Mucosa of stomach (tissue), 1 donor: Measurements from ENCODE around the gene PPP1CC.
"Not testable (repeated sequence)": the region's sequence is repeated elsewhere in the genome, so short reads cannot be mapped to it uniquely, and the experiment has no call there.

ENCODE experiments used
- H3K27me3 ChIP-seq: one replicate; pipeline ENCODE4 v1.7.0; 2013; ENCODE audit warnings: mild to moderate bottlenecking, low read length; ENCODE audit not compliant: control insufficient read depth, insufficient read depth
- H3K36me3 ChIP-seq: one replicate; pipeline ENCODE4 v1.7.0; 2013; ENCODE audit warnings: low read length; ENCODE audit not compliant: control insufficient read depth, insufficient read depth
- H3K4me1 ChIP-seq: one replicate; pipeline ENCODE4 v1.7.0; 2013; ENCODE audit warnings: mild to moderate bottlenecking, low read length; ENCODE audit not compliant: control insufficient read depth, insufficient read depth
- H3K4me3 ChIP-seq: one replicate; pipeline ENCODE4 v1.7.0; 2013; ENCODE audit warnings: low read length
- H3K9ac ChIP-seq: one replicate; pipeline ENCODE4 v1.7.0; 2013; ENCODE audit warnings: mild to moderate bottlenecking, low read length, moderate library complexity
- H3K9me3 ChIP-seq: one replicate; pipeline ENCODE4 v1.7.0; 2013; ENCODE audit warnings: mild to moderate bottlenecking, low read length, moderate library complexity; ENCODE audit not compliant: control insufficient read depth
- donor health status: Pancreatic carcinoma.

The PPP1CC gene

DNA sequence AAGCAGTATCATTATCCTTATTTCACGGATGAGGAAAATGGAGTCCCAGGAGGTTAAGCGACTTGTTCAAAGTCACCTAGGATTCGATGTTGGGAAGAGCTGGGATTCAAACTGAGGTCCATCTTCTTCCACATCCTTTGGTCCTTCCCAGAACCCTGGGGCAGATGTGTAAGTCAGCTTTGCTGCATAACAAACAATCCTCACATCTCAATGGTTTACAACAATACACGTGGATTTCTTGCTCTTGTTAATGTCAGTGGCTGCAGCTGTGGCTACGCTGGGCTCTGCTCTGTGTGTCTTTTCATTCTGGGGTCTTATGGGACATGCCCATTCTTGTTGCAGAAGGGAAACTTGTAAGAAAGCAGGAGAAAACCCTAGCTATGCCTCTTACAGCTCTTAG, 26.3 kb upstream of the PPP1CC start:
- Histone ChIP-seq H3K36me3 (no peaks in the 10 kb centered on the region), H3K4me3 (no peak overlapping the region), H3K9me3 (no peaks in the 10 kb centered on the region), H3K9ac (no peak overlapping the region), H3K27me3 (no peaks in the 10 kb centered on the region), H3K4me1 (no peaks in the 10 kb centered on the region)

DNA sequence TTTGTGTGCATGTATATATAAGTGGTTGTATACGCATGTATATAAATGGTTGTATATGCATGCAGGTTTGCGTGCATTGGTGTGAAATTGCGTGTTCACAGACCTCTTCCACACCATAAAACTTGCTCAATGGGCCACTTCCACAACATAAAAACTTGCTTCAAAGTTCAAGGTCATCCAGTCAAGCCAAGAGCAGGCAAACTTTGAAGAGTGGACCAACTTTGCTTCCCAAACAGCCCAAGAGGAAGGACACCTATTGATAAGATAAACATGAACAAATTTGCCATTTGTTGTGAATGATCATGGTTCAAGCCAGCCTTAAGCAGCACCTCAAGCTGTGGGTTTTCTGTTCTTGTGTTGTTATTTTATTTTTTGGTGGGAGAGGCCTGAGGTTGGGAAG, 25.2 kb upstream of the PPP1CC start:
- no peak overlapping the region for H3K9ac ChIP-seq
- no peak overlapping the region for H3K4me3 ChIP-seq
- H3K9me3 ChIP-seq, result no peaks in the 10 kb centered on the region

DNA sequence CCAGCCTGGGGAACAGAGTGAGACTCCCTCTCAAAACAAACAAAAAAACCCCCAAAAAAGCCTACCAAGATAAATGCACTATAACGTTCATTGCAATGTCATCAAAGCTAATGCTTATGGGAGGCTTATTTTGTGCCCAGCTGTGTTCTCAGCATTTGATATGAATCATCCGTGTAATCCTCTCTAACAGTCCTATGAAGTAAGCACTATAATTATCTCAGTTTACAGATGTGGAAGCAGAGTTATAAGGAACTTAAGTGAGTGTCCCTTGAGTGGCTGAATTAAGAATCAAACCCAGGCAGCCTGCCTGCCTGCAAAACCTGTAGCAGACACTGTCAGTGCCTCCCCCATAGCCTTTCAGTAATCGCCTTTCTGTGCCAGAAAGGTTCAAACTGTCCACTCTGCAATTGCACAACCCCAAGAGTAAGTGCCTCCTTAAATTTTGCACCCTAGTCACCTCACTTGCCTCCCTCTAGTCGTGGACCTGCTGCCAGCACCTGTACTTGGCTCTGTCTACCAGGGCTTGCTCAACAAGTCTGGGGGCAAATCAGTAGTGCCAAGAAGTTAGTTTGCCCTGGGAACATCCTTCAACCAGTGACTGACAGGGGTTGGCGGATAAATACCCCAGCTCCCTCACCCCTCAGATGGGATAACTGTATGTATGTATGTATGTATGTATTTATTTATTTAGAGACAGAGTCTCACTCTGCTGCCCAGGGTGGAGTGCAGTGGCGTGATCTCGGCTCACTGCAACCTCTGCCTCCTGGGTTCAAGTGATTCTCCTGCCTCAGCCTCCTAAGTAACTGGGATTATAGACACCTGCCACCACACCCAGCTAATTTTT, 23.8 kb upstream of the PPP1CC start:
- no peak overlapping the region for H3K4me3 ChIP-seq
- H3K9ac ChIP-seq, result no peak overlapping the region

More for the DNA sequence above, 25.2 kb upstream of the PPP1CC start:
- no peaks in the 10 kb centered on the region for H3K36me3 ChIP-seq
- no peaks in the 10 kb centered on the region for H3K27me3 ChIP-seq
- no peaks in the 10 kb centered on the region for H3K4me1 ChIP-seq

DNA sequence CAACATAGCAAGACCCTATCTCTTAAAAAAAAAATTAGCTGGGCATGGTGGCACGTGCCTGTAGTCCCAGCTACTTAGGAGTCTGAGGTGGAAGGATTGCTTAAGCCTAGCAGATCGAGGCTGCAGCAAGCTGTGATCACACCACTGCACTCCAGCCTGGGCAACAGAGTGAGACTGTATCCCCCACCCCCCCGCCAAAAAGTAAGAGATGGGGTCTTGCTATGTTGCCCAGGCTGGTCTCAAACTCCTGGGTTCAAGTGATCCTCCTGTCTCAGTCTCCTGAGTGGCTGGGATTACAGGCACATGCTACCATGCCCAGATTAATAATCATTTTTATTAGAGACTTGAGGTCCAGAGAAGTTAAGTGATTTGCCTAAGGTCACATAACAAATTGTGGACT, 22.9 kb upstream of the PPP1CC start:
- H3K36me3 ChIP-seq, H3K9me3 ChIP-seq, H3K27me3 ChIP-seq, H3K9ac ChIP-seq, H3K4me1 ChIP-seq, H3K4me3 ChIP-seq: not testable (repeated sequence)

More for the DNA sequence above, 23.8 kb upstream of the PPP1CC start:
- Histone ChIP-seq H3K36me3 (no peaks in the 10 kb centered on the region), H3K4me1 (no peaks in the 10 kb centered on the region), H3K27me3 (no peaks in the 10 kb centered on the region), H3K9me3 (no peaks in the 10 kb centered on the region)

DNA sequence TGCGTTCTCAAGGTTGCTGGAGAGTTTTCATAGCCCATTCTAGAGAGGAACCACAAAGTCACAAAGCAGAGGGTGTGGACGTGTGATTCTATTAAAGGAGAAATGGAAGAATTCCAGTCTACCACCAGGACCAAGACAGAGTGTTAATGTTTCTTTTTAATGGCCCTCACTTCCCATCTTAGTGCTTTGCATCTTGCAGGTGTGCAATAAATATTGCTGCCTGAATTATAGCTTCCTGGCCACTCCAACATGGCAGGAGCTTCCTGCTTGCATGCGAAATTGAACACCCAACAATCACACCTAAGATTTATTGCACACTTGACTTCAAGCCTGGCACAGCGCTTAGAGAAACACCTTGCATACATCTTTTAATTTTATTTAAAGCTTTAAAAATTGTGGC, 22.4 kb upstream of the PPP1CC start:
- H3K9me3 ChIP-seq, result no peaks in the 10 kb centered on the region
- H3K36me3 ChIP-seq, result no peaks in the 10 kb centered on the region
- no peaks in the 10 kb centered on the region for H3K27me3 ChIP-seq
- no peak overlapping the region for H3K4me3 ChIP-seq
- no peak overlapping the region for H3K9ac ChIP-seq
- no peaks in the 10 kb centered on the region for H3K4me1 ChIP-seq

DNA sequence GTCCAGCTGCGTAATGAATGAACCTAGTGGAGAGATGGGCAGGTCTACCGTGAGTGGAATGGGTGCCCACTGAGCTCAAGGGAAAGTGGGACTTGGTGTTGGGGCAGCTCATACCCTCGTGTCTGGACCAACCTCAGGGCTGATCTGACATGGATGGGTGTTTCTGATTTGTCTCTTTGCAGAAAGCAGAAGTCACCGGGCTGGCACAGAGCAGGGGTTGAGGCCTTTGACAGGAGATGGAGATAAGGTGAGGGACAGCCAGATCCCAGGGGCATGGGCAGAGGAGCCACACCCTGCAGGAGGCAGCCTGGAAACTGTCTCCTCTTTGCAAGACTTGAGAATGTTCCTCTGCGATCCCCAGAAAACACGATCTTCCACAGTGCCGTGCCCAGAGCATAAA, 20.9 kb upstream of the PPP1CC start:
- Histone ChIP-seq H3K4me3 (no peak overlapping the region), H3K36me3 (no peaks in the 10 kb centered on the region), H3K9me3 (no peaks in the 10 kb centered on the region), H3K9ac (no peak overlapping the region), H3K4me1 (no peaks in the 10 kb centered on the region), H3K27me3 (no peaks in the 10 kb centered on the region)

DNA sequence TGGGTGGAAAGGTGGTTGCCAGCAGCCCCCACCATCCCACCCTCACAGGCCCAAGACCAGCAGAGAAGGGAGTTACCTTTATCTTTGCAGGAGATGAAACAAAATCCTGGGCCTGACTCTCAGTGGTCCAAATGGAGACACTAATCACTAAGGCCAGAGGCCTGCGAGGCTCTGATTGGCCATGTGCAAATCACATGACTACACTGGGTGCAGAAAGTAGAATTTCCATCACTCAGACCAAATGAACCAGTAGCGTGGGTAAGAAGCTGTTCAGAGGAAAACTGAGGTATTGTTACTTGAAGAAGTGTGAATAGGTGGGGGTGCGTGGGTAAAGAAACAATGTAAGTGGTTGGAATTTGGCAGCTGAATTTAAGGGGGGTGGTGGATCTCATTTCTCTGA, 20.2 kb upstream of the PPP1CC start:
- no peaks in the 10 kb centered on the region for H3K27me3 ChIP-seq
- H3K9me3 ChIP-seq, result no peaks in the 10 kb centered on the region
- H3K36me3 ChIP-seq, result no peaks in the 10 kb centered on the region
- H3K4me1 ChIP-seq, result no peaks in the 10 kb centered on the region
- H3K4me3 ChIP-seq, result no peak overlapping the region
- no peak overlapping the region for H3K9ac ChIP-seq

DNA sequence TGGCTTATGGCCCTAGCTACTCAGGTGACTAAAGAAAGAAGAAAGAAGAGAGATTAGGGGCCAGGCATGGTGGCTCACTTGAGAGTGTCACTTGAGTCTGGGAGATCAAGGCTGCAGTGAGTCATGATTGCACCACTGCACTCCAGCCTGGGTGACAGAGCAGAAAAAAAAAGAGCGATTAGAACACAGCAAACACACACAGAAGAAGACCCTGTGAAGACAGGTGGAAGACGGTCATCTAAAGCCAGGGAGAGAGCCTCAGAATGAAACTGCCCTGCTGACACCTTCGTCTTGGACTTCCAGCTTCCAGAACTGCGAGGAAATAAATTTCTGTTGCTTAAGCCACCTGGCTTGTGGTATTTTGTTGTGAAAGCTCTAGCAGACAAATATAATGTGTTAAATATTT, 17.5 kb upstream of the PPP1CC start:
- Histone ChIP-seq H3K9me3 (no peaks in the 10 kb centered on the region), H3K9ac (no peak overlapping the region), H3K36me3 (no peaks in the 10 kb centered on the region), H3K4me1 (no peaks in the 10 kb centered on the region), H3K27me3 (no peaks in the 10 kb centered on the region), H3K4me3 (no peak overlapping the region)

DNA sequence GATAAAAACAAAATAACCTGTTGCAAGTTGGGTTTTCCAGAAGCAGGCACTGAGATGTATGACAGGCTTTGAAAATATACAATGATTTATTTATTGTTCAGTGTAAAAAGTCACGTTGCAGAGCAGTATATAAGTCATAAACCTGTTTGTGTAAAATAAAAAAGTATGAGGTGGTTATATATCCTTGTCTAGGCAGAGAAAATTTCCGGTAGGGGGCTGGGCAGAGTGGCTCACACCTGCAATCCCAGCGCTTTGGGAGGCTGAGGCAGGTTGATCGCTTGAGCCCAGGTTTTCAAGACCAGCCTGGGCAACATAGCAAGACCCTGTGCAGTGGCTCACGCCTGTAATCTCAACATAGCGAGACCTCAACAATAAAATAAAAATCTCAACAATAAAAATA, 16.2 kb upstream of the PPP1CC start:
- H3K4me3 ChIP-seq, result no peak overlapping the region
- H3K36me3 ChIP-seq, result no peaks in the 10 kb centered on the region

DNA sequence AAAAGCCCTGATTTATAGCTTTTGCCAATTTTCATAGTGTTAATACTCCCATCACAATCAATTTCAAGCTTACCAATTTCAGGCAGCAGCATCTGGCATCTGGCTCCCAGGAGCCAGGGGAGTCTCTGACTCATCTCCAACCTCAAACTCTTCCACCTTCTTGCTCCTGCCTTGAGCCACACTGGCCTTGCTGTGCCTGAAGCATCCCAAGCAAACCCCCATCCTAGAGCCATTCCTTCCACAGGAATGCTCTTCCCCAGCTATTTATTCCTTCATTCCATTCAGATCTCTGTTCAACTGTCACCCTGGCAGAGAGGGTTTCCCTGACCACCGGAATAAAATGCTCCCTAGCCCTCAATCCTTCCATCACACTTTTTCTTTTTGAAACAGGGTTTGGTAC, 13.9 kb upstream of the PPP1CC start:
- Histone ChIP-seq H3K36me3 (no peaks in the 10 kb centered on the region), H3K27me3 (no peaks in the 10 kb centered on the region)

More for the DNA sequence above, 16.2 kb upstream of the PPP1CC start:
- Histone ChIP-seq H3K4me1 (no peaks in the 10 kb centered on the region), H3K9ac (no peak overlapping the region), H3K27me3 (no peaks in the 10 kb centered on the region), H3K9me3 (no peaks in the 10 kb centered on the region)

DNA sequence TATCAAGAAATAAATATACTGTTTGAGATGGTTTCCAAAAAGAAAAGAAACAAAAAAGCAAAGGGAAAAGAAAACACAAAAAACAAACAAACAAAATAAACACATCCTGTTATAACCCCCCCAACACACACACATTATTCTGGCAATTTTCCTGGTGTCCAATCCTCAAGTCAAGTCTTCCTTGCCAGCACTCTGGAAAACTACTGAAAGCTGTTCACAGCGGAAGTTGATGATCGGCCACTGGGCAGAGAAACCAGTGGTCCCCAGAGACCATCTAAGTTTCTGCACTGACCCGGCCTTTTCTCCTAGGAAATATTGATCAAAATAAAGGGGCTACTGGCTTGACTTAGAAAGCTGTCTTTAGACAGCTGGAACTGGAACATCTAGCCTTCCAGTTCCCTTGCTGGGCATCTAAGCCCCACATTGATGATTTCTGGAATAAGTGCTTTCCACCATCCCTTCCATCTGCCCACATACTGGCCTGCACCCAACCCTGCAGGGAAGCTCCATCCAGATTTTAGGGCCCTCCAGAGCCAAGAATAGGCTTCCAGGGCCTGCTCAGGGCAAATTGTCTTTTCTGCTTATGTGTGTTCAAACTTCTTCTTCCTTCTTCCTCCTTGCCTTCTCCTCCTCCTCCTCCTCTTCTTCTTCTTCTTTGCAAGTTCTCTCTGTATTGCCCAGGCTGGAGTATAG, 11.6 kb upstream of the PPP1CC start:
- Histone ChIP-seq H3K9me3 (no peaks in the 10 kb centered on the region), H3K4me3 (no peak overlapping the region), H3K9ac (no peak overlapping the region), H3K27me3 (no peaks in the 10 kb centered on the region), H3K36me3 (no peaks in the 10 kb centered on the region), H3K4me1 (no peaks in the 10 kb centered on the region)

More for the DNA sequence above, 13.9 kb upstream of the PPP1CC start:
- Histone ChIP-seq H3K9ac (no peak overlapping the region), H3K4me1 (no peaks in the 10 kb centered on the region), H3K4me3 (no peak overlapping the region), H3K9me3 (no peaks in the 10 kb centered on the region)

DNA sequence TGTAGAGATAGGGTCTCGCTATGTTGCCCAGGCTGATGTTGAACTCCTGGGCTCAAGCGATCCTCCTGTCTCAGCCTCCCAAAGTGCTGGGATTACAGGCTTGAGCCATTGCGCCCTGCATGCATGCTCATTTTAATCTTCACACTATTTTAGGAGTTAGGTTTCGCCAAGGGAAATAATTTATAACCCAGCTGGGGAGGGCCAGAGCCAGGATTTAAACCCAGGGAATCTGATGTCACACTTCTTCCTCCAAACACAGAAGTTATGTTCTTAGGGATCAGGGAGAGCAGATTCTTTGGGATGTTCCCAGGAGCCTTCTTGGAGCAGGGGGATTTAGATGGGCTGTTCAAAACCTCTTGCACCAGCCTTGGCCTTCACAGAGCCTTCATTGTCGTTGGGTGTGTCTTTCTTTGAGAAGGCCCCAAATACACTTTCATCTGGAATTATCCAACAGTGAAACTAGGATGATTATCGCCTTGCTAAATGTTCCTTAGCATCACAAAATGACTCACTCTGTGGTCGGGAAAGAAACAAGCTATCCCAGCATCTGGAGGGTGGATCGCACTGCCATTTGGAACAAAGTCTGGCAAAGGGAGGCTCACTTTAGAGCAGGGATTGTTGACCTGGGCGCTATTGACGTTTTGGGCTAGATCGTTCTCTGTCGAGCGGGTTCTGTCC, 8.2 kb upstream of the PPP1CC start:
- no peaks in the 10 kb centered on the region for H3K9me3 ChIP-seq
- no peaks in the 10 kb centered on the region for H3K4me1 ChIP-seq
- no peaks in the 10 kb centered on the region for H3K36me3 ChIP-seq

More for the DNA sequence above, 8.2 kb upstream of the PPP1CC start:
- Histone ChIP-seq H3K9ac (no peak overlapping the region), H3K4me3 (no peak overlapping the region), H3K27me3 (no peaks in the 10 kb centered on the region)
